NCI-H748 treated with DMSO at 0.1 percent for 48 hours (cell line): Measurements from ENCODE around the gene ABHD17A.
"Not testable (repeated sequence)": the region's sequence is repeated elsewhere in the genome, so short reads cannot be mapped to it uniquely, and the experiment has no call there.

ENCODE experiments used
- DNase-seq: peaks from one replicate; lab custom pipeline; 2025; lab: John Stamatoyannopoulos, UW

The ABHD17A gene

DNA sequence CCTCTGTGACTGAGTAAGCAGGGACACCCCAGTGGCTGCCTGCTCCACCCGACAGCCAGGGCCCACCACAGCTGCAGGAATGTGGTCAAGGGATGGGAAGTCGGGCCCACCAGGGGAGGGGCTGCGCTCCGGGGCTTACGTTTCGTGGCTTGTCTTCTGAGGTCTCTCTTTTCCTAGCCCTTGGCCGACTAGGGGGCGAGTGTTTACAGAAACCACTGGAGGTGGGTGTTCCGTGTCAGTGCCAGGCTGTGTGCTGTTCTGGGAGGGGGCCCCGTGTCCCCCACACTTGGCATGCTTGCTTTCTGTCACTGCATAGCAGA, 24.4 kb upstream of the ABHD17A start:
- no peak for DNase-seq

DNA sequence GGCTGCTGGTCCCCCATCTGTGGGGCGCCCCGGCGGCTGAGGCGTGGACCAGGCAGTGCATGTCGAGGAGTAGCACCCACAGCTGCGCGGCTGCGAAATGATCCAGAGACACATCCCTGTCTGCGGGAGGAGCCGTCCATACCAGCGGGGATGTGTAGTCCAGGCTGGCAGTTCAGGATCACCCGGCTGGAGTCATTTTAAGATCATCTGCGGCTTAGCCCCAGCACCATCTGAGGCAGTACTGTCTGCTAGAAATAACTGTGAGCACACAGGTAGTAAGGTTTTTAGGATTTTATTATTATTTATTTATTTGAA, 23.0 kb upstream of the ABHD17A start:
- no peak for DNase-seq

DNA sequence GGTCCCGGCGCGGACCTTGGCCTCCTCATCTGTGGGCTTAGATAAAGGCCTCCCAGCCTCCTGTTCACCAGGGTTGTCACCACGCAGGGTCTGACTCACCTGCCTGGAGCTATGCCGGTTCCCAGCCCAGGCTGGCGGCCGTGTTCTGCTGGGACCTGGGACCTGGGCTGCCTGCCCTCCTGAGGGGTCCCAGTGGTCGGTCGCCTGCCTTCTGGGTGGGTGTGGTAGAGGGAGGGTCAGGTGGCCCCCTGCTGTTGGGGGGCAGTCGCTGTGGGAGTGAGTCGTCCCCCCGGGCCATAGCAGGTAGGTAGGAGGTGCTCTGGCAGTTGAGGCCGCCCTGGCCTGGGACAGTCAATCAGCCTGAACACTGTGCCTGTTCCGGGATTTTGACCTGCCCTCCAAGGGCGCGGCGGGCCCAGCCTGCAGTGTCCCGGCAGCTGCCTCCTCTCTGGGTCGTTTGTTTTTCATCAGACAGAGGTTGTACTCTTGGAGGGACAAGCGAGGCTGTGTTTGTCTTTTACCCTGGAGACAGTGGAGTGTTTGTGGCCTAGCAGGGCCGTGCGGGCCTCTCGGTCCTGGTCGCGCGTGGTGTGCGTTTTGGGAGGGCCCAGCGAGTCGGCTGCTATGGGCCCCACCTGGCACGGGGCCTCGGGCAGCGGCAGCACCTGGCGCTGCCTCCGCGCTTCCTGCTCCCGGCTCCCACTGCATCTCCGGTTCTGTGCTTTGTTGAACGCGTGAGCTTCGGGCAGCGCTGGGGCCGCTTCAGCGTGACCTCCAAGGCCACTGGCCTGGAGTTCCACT, 22.5 kb upstream of the ABHD17A start:
- DNase-seq: no peak

DNA sequence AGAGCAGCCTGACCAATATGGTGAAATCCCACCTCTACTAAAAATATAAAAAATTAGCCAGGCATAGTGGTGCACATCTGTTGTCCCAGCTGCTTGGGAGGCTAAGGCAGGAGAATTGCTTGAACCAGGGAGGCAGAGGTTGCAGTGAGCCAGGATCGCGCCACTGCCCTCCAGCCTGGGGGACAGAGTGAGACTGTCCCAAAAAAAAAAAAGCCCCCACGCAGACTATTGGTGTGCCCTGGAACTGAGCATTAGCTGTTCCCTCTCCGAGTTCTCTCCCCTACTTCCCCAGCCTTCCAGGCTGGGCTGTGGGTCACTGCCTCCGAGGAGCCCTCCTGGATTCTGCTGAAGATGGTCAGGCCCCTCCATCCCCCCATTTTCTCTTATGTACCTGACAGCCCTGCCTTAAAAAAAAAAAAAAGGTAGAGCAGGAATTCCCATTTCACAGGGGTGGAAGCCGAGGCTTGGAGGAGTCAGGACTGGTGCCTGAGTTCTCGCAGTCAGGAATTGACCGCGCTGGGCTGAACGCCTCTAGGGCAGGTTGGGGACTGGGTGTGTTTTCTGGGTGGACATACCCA, 21.8 kb upstream of the ABHD17A start:
- DNase-seq: no peak

DNA sequence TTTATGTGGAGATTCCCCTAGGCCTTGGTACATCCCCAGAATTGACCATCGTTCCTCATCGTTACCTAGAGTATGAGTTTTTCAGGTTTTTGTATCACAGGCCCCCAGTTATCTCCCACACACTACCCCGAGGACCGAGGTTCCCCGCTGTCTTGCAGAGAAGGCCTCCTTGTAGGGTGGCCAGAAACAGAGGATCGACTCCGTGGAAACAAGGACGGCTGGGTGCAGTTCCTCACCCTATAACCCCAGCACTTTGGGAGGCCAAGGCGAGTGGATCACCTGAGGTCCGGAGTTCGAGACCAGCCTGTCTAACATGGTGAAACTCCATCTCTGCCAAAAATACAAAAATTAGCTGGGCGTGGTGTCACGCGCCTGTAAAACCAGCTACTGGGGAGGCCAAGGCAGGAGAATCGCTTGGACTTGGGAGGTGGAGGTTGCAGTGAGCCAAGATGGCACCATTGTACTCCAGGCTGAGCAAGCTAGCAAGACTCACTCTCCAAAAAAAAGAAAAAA, 20.6 kb upstream of the ABHD17A start:
- no peak for DNase-seq

DNA sequence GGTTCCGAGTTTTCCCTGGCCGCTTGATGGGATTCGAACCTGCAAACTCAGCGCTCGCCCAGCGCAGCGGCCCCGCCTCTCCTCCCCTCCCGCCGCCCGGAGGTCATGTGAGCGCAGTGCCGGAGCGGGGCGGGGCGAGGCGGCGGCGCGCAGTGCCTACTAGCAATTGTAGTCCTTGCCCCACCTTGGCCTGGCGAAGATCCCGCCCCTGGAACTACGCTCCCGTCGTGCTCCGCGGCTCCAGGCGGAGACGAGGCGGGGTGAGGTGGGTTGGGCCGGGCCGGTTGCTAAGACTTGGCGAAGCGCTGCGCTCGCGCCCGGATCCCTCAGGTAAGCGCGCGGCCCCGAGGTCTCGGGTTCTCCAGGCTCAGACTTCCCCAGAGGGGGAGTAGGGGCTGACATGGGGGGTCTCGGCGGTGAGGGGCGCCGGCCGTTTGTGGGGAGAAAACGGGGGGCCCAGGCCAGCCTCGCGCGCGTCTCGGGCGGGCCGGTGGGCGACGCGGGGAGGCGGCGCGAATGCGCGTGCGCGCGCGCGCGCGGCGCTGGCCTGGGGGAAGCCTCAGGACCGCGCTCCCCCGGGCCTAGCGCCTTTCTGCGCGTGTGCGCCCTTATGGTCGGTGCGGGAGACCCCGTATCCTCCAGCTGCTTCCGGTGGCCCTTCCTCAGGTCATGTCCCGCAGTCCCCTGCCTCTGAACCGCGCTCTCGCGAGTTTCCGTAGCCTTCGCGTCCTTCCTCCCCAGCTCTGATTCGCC, 20.0 kb upstream of the ABHD17A start, which contains the start of the genes ADAT3 and SCAMP4:
Gene ADAT3 (plus strand): TSS at position 290 of the 753 bp plus-strand sequence. CDS start 6,649 bp downstream, outside the sequence.
Gene SCAMP4 (plus strand): TSS at position 290 of the 753 bp plus-strand sequence. CDS start 9,621 bp downstream, outside the sequence.
- peak; percentile 90 for DNase-seq

DNA sequence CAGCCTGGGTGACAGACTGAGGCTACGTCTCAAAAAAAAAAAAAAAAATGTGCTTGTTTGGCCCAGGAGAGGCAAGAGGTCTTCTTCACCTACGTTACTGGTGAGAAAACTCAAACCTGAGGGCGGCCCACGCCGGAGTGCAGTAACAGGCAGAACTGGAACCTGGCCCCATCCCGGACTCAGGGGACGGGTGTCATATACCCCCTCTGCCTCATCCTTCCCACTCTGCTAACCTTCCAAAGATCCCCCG, 19.5 kb upstream of the ABHD17A start:
- DNase-seq: no peak

DNA sequence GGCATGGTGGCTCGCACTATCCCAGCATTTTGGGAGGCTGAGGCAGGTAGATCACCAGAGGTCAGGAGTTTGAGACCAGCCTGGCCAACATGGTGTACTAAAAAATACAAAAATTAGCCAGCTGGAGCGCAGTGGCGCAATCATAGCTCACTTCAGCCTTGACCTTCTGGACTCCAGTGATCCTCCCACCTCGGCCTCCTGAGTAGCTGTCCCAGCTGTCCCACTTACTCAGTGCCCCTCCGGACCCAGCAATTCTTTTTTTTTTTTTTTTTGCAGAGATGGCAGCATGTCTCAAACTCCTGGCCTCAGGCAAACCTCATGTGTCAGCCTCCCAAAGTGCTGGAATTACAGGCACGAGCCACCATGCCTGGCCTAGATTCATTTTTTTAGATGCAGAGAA, 17.6 kb upstream of the ABHD17A start:
- no peak for DNase-seq

DNA sequence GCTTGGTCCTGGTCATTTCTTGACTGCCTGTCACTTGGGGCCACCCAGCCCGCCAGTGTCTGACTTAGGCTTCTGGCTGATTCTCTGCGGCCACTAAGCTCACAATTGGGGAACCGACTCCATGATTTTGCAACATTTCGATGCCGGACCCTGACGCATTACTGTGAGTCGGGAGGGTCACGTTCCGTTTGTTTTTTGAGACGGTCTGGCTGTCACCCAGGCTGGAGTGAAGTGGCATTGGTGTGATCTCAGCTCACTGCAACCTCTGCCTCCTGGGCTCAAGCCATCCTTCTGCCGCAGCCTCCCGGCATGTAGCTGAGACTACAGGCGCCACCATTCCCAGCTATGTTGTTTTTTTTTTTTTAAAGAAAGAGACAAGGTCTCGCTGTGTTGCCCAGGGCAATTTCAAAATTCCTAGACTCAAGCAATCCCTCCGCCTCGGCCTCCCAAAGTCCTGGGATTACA, 16.7 kb upstream of the ABHD17A start:
- no peak for DNase-seq

DNA sequence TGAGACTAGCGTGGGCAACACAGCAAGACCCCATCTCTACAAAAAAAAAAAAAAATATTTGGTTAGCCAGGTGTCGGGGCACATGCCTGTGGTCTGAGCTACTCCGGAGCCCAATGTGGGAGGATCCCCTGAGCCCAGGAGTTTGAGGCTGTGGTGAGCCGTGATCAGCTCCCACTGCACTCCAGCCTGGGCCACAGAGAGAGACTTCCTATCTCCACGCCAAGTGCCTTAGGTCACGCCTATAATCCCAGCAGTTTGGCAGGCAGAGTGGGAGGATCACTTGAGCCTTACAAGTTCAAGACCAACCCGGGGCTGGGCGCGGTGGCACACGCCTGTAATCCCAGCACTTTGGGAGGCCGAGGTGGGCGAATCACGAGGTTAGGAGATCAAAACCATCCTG, 11.2 kb upstream of the ABHD17A start:
- DNase-seq: no peak

DNA sequence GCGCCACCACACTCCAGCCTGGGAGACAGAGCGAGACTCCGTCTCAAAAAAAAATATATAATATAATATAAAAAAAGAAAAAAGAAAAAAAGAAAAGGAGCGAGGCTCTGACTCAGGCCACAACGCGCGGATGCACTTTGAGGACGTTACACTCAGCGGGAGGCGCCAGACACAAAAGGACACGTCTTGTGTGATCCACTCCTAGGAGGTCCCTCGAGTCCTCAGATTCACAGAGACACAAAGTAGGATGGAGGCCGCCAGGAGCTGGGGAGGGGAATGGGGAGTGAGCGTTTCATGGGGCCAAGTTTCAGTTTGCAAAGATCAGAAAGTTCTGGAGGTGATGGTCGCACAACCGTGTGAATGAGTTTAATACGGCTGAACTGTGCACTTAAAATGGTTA, 8.5 kb upstream of the ABHD17A start:
- no peak for DNase-seq

DNA sequence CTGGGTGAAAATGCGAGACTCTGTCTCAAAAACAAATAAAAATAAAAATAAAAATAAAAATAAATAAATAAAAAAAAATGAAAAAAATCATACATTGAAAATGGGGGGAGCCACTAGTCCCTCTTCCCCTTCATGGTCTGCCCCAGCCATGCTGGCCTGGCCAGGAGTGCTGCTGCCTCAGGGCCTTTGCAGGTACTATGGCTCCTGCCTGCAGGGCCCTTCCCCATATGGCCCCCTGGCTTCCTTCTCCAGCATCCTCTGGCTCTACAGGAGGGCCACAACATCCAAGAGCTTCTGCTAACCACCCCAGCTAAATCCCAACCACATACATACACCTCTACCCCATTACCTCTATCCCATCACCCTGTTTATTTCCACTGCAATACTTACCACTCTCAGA, 4.6 kb upstream of the ABHD17A start:
- DNase-seq: no peak

DNA sequence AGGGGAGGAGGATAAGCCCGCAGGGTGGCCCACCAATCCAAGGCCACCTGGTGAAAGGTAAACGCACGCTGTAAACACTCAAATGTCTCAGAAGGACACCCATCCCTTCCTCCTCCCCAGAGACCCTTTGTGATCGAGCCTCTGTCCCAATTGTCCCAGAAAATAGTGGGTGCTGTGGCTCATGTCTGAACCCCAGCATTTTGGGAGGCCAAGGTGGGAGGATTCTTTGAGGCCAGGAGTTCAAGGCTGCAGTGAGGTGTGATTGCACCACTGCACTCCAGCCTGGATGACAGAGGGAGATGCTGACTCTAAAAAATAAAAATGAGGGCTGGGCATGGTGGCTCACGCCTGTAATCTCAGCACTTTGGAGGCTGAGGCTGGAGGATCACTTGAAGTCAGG, 3.1 kb upstream of the ABHD17A start:
- DNase-seq: no peak

DNA sequence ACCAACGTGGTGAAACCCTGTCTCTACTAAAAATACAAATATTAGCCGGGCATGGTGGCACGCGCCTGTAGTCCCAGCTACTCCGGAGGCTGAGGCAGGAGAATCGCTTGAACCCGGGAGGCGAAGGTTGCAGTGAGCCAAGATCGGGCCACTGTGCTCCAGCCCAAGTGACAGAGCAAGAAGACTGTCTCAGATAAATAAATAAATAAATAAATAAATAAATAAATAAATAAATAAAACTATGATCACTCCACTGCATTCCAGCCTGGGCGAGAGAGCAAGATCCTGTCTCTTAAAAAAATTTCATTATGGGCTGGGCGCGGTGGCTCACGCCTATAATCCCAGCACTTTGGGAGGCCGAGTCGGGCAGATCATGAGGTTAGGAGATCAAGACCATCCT, 1.1 kb upstream of the ABHD17A start:
- not testable (repeated sequence) for DNase-seq

DNA sequence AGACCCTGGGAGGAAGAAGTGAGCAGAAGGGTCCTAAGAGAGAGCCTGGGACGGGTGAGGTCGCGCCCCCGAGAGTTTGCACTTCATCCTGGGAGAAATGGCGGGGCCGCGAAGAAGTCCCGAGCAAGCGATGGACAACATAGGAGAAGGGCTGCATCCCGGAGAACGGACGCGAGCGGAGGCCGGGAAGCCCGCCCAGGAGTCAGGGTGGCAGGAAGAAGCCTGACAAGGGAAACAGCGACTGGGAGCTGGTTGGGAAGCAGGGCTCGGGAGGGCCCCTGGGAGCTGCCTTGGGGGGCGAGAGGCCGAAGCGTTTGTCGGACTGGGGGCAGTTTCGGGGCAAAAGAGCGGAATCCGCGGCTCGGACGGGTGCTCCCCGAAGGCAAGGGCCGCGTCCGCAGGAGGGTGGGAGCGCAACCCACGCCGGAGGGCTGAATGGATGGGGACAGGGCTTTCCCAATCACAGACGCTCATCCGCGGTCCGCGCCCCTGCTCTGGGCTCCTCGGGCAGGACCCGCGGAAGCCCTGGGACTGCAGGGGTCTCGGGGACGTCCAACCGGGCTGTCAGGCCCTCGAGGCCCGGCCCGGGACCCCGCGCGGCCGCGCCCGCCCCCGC, 469 bp downstream of the ABHD17A start:
- DNase-seq: no peak

DNA sequence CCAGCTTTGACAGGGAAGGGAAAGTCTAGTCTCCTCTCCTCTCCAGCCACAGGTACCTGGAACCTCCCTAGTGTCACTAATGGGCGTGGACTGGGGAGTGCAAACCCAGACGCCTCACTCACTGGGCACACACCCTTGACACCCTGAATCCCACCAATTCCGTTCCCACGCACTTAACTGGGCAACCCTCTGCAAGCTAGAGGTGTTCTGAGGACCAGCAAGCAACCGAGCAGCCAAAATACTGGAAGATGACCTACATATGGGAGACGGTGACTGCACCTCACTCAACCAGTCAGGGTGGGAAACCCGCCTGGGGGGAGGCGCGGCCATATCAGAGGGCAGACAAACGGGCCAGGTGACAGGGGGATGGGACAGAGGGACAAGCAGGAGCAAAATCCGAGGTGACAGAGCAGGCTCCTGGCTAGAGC, 991 bp downstream of the ABHD17A start:
- no peak for DNase-seq

DNA sequence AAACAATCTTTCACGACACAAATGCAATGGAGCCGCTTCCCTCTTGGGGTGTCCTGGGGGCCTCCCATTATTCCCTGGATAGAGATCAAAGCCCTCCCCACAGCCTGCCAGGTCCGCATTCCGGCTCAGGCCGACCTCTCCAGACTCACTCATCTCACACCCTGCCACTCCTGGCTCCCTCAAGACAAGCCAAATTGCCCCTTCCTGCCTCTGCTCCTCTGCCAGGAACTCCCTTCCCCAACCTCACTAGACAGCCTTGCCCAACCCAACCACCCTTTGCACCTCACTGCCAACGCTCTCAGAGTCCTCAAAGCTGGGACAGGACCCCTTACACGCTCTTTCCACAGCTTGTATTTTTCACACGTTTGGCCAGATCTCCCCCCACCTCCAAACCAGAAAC, 1.5 kb downstream of the ABHD17A start:
- DNase-seq: no peak

DNA sequence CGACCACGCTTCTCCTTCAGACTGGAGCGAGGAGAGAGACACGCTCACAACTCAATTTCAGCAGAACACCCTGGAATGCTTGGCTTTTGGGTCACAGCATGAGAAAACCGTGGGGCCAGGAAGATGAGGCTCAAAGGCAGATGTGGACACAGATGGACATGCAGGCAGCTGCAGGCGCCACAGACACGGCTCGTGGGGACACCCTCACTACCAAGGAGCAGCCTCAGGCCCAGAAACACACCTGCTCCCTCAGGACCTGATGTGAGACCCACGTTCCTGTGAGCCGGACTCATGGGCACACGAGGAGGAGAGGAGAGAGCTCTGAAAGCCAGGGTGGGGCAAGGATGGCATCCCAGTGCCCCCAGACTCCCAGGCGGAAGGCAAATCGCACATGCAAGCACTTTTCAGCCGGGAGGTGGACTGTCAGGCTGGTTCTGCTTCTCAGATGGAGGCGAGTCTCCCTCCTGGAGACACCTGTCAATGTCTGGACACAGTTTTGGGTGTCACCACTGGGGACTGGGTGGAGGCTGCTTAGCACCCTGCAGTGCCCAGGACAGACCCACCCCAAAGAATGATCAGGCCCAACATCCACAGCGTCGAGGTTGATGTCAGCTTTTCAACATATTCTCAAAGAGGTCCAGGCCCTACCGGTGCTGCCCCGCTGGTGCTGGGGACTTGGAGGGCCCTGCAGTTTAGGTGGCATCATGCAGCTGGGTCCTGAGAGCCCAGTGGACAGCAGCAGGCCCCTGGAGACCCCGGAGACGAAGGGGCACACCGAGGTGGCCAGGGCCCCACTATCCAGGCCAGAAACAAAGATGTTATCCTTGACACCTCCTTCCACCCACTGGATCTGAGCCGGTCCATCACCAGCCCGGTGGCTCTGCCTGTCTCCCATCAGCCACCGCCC, 2.3 kb downstream of the ABHD17A start:
- no peak for DNase-seq

DNA sequence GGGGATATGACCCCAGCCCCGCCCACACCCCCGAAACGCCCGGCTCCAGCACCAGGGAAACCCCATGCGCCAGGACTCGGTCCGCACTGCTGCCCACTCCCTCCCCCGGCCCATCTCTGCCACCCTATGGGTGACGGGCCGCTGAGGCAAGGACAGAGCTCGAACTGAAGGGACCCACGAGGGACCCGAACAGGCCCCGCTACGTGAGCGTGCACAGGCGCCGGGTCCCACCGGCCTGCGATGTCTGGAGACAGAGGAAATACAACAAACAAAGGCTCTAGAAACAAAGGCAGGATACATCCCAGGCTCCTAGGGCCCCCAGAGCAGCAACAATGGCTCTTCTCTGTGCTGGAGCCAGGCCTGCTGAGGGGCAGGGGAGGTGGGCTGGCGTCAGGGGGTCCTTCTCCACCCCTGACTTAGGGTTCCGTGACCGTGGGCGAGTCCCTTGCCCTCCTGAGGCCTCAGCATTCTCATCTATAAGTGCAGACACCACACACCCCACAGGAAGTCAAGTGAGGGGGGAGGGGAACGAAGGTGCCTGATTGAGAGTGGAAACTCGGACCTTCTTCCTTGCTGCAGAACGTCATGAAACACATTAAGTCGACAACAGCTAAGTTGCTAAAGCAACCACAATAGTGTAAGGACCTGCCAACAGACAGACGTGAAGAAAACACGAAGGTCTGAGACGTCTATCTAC, 3.1 kb downstream of the ABHD17A start:
- no peak for DNase-seq

DNA sequence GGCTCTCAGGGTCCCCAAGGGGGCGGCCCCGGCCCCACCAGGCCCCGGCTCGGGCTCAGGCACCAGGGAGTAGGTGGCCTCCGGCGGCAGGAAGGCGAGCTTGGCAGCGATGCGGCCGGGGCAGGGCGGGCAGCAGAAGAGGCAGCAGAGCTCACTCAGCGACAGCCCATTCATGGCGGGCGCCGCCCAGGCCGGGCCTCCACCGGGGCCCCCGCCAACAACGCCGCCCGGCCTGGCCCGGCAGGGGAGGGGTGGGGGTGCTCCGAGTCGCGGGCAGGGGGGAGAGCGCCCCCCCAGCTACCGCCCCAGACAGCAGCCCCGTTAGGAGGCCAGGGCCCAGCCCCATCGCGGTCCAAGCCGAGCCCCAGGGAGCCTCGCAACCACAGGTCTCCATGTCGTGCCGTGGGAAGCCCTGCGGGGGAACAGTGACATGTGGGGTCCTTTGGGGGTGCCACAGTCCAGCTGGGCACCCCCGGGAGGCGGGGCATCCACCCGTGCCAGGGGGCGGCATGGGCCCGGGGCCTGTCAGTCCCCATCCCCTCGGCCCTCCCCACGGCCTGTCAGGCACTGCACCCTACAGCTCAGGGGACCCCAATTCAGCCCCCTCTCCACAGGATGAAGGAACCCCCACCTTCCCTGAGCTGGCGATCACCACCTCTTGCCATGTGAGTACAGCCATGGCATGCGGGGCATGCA, 3.8 kb downstream of the ABHD17A start:
- DNase-seq: not testable (repeated sequence)
